Left ventricle myocardium inferior (tissue), 1 donor: ENCODE results near the gene RABGGTA. TPM values are rescaled to one million over a fixed set of nuclear protein-coding genes. Genes with fewer than 3 reads are reported as not detected.

ENCODE experiments used
- DNase-seq: peaks from one replicate; pipeline ENCODE4 v3.0.0-alpha.2; 2020
- H3K27ac ChIP-seq: fragments of 200-600 bp; replicated peaks from 2 replicates; pipeline ENCODE4 v1.8.0; 2021
- H3K27me3 ChIP-seq: fragments of 200-600 bp; 2 replicates; pipeline ENCODE4 v1.8.0; 2021; ENCODE audit warnings: low read depth
- H3K36me3 ChIP-seq: fragments of 200-600 bp; 2 replicates; pipeline ENCODE4 v1.8.0; 2021
- H3K4me1 ChIP-seq: fragments of 200-600 bp; 2 replicates; pipeline ENCODE4 v1.8.0; 2021
- H3K4me3 ChIP-seq: fragments of 200-600 bp; 2 replicates; pipeline ENCODE4 v1.8.0; 2021; ENCODE audit warnings: mild to moderate bottlenecking, moderate library complexity
- H3K9me3 ChIP-seq: fragments of 200-600 bp; replicated peaks from 2 replicates; pipeline ENCODE4 v1.8.0; 2021
- intact Hi-C: fragments of 100-400 bp; cut with micrococcal nuclease; formaldehyde crosslinking; loops from one replicate; pipeline ENCODE4 v1.11.0; 2022
- total RNA-seq: library from RNA; stranded (reverse); fragmentation: NEBNext Ultra II Directional; extraction: Animal tissue kit (Norgen Biotek cat#: 25700); gene quantifications from one replicate; pipeline ENCODE4 v1.2.1, GENCODE V29; 2021
- TF ChIP-seq, protein P1 (sequence below): fragments of 200-600 bp; IDR thresholded peaks from 2 replicates; pipeline ENCODE4 v1.8.0; 2021; ENCODE audit warnings: antibody characterized with exemption, mild to moderate bottlenecking, borderline replicate concordance
- donor health status: DM: no; HTN: yes; CAD: no; lungs with severe emphysema.

The RABGGTA gene
- total RNA-seq, 1 donor from 2014 or later, result 22.3 TPM

GRCh38 chr14:24315243-24315806 is 43.9 kb upstream of the RABGGTA start:
- H3K4me1 ChIP-seq, result peaks cover 72% of the 10 kb centered on the region

DNA sequence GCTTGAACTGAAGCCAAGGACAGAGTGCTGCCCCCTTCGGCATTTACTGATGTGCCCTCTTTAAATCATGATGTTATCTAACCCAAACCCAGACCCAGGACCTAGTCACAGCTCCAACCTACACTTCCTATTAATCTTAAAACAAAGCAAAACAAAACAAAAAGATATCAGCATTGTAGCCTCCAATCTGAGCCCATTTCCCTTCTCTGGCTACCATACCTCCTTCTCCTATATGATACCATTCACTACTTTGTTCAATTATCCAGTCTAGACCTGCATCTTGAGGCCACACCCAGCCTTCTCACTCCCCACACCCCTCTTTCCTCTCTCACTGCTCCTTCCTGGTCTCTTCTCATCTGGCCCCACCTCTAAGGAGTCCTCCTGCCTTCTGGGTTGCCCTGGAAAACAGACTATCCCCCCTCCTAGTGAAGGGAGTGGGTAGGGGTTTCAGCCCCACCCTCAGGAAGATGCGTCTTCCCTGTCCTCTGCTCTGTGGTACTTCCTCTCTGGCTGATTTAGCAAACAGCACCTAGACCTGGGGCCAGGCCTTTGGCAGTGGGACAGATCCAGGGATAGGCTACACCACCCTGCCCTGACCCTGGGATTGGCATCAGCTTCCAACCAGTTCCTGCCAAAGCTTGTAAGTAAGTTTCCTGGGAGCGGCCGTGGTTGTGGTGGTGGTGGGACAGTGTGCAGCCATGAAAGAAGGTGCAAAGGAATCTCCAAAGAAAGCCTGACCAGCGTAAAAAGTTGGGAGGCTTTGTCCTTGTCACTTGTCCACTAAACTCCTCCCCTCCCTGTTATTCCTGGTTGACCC is 43.2 kb upstream of the RABGGTA start:
- Histone ChIP-seq H3K27ac (peak overlapping the region; percentile 88), H3K27me3 (peaks cover 39% of the 10 kb centered on the region), H3K4me1 (peaks cover 80% of the 10 kb centered on the region), H3K36me3 (peaks cover under 1% of the 10 kb centered on the region), H3K4me3 (no peak overlapping the region), H3K9me3 (no peaks in the 10 kb centered on the region)
- no peak for DNase-seq
- intact Hi-C loops, result no loop called here
- TF ChIP-seq, protein P1, sequence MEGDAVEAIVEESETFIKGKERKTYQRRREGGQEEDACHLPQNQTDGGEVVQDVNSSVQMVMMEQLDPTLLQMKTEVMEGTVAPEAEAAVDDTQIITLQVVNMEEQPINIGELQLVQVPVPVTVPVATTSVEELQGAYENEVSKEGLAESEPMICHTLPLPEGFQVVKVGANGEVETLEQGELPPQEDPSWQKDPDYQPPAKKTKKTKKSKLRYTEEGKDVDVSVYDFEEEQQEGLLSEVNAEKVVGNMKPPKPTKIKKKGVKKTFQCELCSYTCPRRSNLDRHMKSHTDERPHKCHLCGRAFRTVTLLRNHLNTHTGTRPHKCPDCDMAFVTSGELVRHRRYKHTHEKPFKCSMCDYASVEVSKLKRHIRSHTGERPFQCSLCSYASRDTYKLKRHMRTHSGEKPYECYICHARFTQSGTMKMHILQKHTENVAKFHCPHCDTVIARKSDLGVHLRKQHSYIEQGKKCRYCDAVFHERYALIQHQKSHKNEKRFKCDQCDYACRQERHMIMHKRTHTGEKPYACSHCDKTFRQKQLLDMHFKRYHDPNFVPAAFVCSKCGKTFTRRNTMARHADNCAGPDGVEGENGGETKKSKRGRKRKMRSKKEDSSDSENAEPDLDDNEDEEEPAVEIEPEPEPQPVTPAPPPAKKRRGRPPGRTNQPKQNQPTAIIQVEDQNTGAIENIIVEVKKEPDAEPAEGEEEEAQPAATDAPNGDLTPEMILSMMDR, result no peak

More at GRCh38 chr14:24315243-24315806, 43.9 kb upstream of the RABGGTA start:
- peak overlapping the region; percentile 41 for H3K4me3 ChIP-seq
- no peaks in the 10 kb centered on the region for H3K9me3 ChIP-seq
- peak overlapping the region; percentile 88 for H3K27ac ChIP-seq
- intact Hi-C loops, result no loop called here
- TF ChIP-seq, protein P1, result no peak
- peaks cover 8% of the 10 kb centered on the region for H3K36me3 ChIP-seq
- no peak for DNase-seq
- H3K27me3 ChIP-seq, result peaks cover 43% of the 10 kb centered on the region

GRCh38 chr14:24313913-24314312 is 42.5 kb upstream of the RABGGTA start:
- H3K4me1 ChIP-seq, result peaks cover 86% of the 10 kb centered on the region

GRCh38 chr14:24312736-24313507 is 41.5 kb upstream of the RABGGTA start:
- H3K9me3 ChIP-seq, result no peaks in the 10 kb centered on the region
- no peak for DNase-seq
- H3K27me3 ChIP-seq, result peaks cover 23% of the 10 kb centered on the region
- peak overlapping the region; percentile 70 for H3K4me3 ChIP-seq
- intact Hi-C loops, result no loop called here
- H3K36me3 ChIP-seq, result no peaks in the 10 kb centered on the region
- H3K27ac ChIP-seq, result peak overlapping the region; percentile 88
- TF ChIP-seq, protein P1, result no peak
- peaks cover 96% of the 10 kb centered on the region for H3K4me1 ChIP-seq

More at GRCh38 chr14:24313913-24314312, 42.5 kb upstream of the RABGGTA start:
- intact Hi-C loops, result no loop called here
- no peak overlapping the region for H3K4me3 ChIP-seq
- H3K27me3 ChIP-seq, result peaks cover 33% of the 10 kb centered on the region
- TF ChIP-seq, protein P1, result no peak
- H3K27ac ChIP-seq, result peak overlapping the region; percentile 88
- no peaks in the 10 kb centered on the region for H3K9me3 ChIP-seq
- H3K36me3 ChIP-seq, result no peaks in the 10 kb centered on the region
- no peak for DNase-seq

GRCh38 chr14:24311837-24312615 is 40.6 kb upstream of the RABGGTA start:
- Histone ChIP-seq H3K27ac (peak overlapping the region; percentile 88), H3K9me3 (no peaks in the 10 kb centered on the region), H3K36me3 (peaks cover 3% of the 10 kb centered on the region), H3K27me3 (peaks cover 14% of the 10 kb centered on the region), H3K4me1 (peaks cover 93% of the 10 kb centered on the region), H3K4me3 (peak overlapping the region; percentile 70)
- TF ChIP-seq, protein P1, result no peak
- intact Hi-C loops, result no loop called here
- no peak for DNase-seq
